ENCODE results near the gene PRTFDC1. TPM values are rescaled to one million over a fixed set of nuclear protein-coding genes. Genes with fewer than 3 reads are reported as not detected.

PRTFDC1 gene
- total RNA-seq, 2 experiments from 2014 or later: not detected

GRCh38 chr10:24834869-24835268, 117.5 kb downstream of the PRTFDC1 start:
- Histone ChIP-seq H2AFZ (ENCODE audit: low read length) (no peak overlapping the region), H3K36me3 (ENCODE audit: insufficient read depth, low read length) (no peaks in the 10 kb centered on the region), H3K79me2 (ENCODE audit: insufficient read depth, low read depth, low read length) (no peaks in the 10 kb centered on the region), H3K4me1 (ENCODE audit: insufficient read depth, low read length, poor library complexity, severe bottlenecking) (no peaks in the 10 kb centered on the region), H3K27ac (ENCODE audit: low read depth, low read length, poor library complexity, severe bottlenecking) (no peak overlapping the region), H4K20me1 (ENCODE audit: insufficient read depth, low read length) (no peaks in the 10 kb centered on the region), H3K9me3 (ENCODE audit: low read length) (no peaks in the 10 kb centered on the region), H3K9me2 (ENCODE audit: insufficient read depth, low read length) (no peaks in the 10 kb centered on the region), H3K4me2 (ENCODE audit: low read length) (no peak overlapping the region), H3K4me3 (ENCODE audit: low read depth, low read length, poor library complexity, severe bottlenecking) (no peak overlapping the region)
- TF ChIP-seq CTCF (conservative IDR thresholded peaks at IDR 0.05; ENCODE audit: low read length) (no peak), EZH2phosphoT487 (IDR thresholded peaks at IDR 0.05; ENCODE audit: borderline replicate concordance, low read depth, low read length) (no peak)
- POLR2A ChIA-PET: no interaction called here
- CTCF ChIA-PET (ENCODE audit: unreplicated experiment): no interaction called here
- intact Hi-C loops (cut with micrococcal nuclease; ENCODE audit: unreplicated experiment): no loop called here
- DNase-seq (ENCODE audit: low spot score): no peak
- BruUV-seq (replicated peaks): no TSS peak

- DNase-seq (ENCODE audit: low spot score): no peak
- Histone ChIP-seq H3K79me2 (ENCODE audit: insufficient read depth, low read depth, low read length) (no peaks in the 10 kb centered on the region), H3K27ac (ENCODE audit: low read depth, low read length, poor library complexity, severe bottlenecking) (no peak overlapping the region), H4K20me1 (ENCODE audit: insufficient read depth, low read length) (no peaks in the 10 kb centered on the region), H2AFZ (ENCODE audit: low read length) (no peak overlapping the region), H3K9me2 (ENCODE audit: insufficient read depth, low read length) (no peaks in the 10 kb centered on the region), H3K36me3 (ENCODE audit: insufficient read depth, low read length) (no peaks in the 10 kb centered on the region), H3K4me2 (ENCODE audit: low read length) (no peak overlapping the region), H3K9me3 (ENCODE audit: low read length) (no peaks in the 10 kb centered on the region), H3K4me1 (ENCODE audit: insufficient read depth, low read length, poor library complexity, severe bottlenecking) (no peaks in the 10 kb centered on the region), H3K4me3 (ENCODE audit: low read depth, low read length, poor library complexity, severe bottlenecking) (no peak overlapping the region)
- ChIA-PET POLR2A (no interaction called here), CTCF (ENCODE audit: unreplicated experiment) (no interaction called here)
- no TSS peak for BruUV-seq (replicated peaks)
- intact Hi-C loops (cut with micrococcal nuclease; ENCODE audit: unreplicated experiment): no loop called here
- TF ChIP-seq CTCF (conservative IDR thresholded peaks at IDR 0.05; ENCODE audit: low read length) (no peak), EZH2phosphoT487 (IDR thresholded peaks at IDR 0.05; ENCODE audit: borderline replicate concordance, low read depth, low read length) (no peak)
These were observed 126.4 kb downstream of the PRTFDC1 start for GRCh38 chr10:24826009-24826408.

GRCh38 chr10:24825551-24825950, 126.9 kb downstream of the PRTFDC1 start:
- Histone ChIP-seq H3K9me3 (ENCODE audit: low read length) (no peaks in the 10 kb centered on the region), H3K4me2 (ENCODE audit: low read length) (no peak overlapping the region), H3K79me2 (ENCODE audit: insufficient read depth, low read depth, low read length) (no peaks in the 10 kb centered on the region), H4K20me1 (ENCODE audit: insufficient read depth, low read length) (no peaks in the 10 kb centered on the region), H3K36me3 (ENCODE audit: insufficient read depth, low read length) (no peaks in the 10 kb centered on the region), H3K9me2 (ENCODE audit: insufficient read depth, low read length) (no peaks in the 10 kb centered on the region), H3K4me3 (ENCODE audit: low read depth, low read length, poor library complexity, severe bottlenecking) (no peak overlapping the region), H2AFZ (ENCODE audit: low read length) (no peak overlapping the region), H3K4me1 (ENCODE audit: insufficient read depth, low read length, poor library complexity, severe bottlenecking) (no peaks in the 10 kb centered on the region), H3K27ac (ENCODE audit: low read depth, low read length, poor library complexity, severe bottlenecking) (no peak overlapping the region)
- CTCF ChIA-PET (ENCODE audit: unreplicated experiment): no interaction called here
- intact Hi-C loops (cut with micrococcal nuclease; ENCODE audit: unreplicated experiment): no loop called here
- DNase-seq (ENCODE audit: low spot score): no peak
- POLR2A ChIA-PET: no interaction called here
- no TSS peak for BruUV-seq (replicated peaks)
- TF ChIP-seq CTCF (conservative IDR thresholded peaks at IDR 0.05; ENCODE audit: low read length) (no peak), EZH2phosphoT487 (IDR thresholded peaks at IDR 0.05; ENCODE audit: borderline replicate concordance, low read depth, low read length) (no peak)

Data from OCI-LY7 (cell line).